Activated effector memory CD4-positive, alpha-beta T cell treated with Interleukin-2 at 50 U/mL for 16 hours (primary cell): Measurements from ENCODE around the gene CRYL1.
"Not testable (repeated sequence)": the region's sequence is repeated elsewhere in the genome, so short reads cannot be mapped to it uniquely, and the experiment has no call there.

Experiments used
- DNase-seq: peaks from one replicate; pipeline ENCODE4 v3.0.0-alpha.2; 2020

CRYL1 gene

DNA sequence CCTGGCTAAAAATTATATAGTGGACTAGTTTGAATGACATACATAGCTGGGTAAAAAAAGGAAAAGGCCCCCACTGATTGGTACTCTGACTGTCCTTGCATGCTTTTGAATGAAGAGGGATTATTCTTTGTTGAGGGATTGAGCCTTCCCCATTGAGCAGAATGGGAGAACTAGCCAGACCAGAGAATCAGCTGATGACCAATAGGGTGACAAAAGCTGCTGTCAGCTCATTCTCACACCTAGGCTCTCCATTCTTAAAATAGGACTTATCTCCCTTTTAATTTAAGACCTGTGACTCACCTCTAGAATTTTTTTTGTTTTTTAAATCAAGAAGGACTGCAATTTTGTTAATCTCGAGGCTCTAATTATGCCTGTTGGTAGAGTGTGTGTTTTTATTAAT, 79.3 kb downstream of the CRYL1 start:
- no peak for DNase-seq

DNA sequence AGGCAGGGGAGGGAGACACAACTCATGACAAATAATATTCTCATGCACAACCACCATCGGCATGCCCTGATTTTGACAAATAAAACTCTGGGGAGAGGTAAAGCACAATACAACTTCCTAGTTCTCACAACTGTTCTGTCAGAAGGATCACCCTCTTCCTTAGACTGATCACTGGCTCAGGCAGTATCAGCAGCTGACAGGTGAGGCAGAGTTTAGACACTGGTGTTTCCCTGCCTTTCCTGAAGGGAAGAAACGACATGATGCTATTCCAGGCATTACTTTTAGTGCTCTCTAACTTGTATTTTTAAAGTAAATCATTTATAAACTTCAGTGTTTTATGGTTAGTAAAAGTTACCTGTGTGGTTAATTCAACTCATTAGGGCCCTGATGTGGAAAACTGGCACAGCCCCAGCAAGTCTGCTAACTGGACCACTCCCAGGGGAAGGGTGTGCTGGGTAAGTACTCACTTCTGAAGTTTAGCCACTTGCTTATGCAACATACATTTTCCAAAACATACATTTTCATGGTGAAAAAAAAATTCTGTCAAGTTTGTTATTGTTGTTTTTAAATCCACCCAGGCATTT, 82.8 kb downstream of the CRYL1 start:
- no peak for DNase-seq

DNA sequence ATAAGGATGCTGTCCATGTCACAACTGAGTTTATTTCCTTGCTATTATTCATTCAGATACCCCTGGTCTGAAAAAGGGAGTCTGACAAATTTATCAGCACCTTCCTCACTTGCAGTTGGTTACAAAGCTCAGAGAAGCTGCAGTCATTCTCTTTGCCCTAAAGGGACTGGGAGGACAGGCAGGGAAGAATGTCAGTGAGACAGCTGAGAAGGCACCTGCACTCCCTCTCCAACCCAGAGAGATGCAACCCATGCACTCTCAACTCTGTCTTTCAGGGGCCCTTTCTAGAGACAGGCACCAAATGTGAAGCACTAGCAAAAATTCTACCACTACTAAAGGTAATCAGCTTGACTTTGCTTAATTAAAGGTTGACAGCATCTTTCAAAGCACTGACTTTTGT, 83.3 kb downstream of the CRYL1 start:
- DNase-seq: no peak

DNA sequence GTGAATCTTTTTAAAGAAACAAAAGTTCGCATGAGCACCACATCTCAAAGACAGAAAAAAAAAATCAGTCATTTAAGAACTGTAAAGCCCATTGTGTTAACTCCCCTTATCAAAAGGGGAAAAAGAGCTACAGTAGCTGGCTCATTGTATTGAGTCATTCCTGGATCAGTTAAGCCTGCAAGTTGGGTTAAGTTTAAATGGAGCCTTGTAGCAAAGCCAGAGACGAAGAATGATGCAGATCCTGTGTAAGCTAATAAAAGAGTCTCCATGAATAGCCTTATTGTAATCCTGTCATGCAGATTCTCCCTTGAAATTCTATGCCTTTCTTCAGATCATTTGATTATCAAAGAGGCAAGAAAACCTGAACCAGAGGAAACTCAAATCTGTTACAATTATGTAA, 83.8 kb downstream of the CRYL1 start:
- no peak for DNase-seq

DNA sequence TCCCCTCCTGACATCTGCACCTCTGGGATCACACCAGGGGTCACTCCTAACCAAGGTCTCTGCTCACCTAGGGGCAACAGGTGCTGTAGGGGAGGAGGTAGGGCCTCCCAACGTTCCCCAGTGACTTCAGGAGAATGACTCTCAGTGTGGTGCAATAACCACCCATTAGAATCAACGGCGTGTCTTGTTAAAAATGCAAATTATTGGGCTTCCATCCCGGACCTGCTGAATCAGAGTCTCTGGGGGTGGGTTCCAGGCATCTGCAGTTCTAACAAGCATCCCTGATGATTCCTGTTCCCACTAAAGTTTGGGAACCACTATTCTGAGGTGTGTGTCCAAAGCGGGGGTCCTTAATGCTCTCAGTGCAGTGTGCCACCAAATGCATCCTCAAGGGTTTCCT, 84.6 kb downstream of the CRYL1 start:
- DNase-seq: no peak

DNA sequence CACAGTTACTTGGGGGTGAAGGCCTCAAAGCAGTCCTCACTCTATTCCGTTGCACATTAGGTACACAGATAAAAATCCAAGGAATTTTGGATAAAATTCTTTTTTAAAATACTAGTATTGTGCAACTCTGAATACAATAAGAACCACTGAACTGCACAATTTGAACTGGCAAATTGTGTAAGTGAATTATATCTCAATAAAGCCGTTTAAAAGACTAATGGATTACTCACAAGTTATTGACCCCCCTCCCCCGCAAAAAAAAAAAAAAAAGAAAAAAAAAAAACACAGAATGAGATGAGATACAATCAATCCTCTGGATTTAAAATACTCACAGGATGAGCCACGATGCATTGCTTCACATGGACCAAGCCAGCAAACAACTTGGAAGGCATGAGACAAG, 86.4 kb downstream of the CRYL1 start:
- DNase-seq: no peak

DNA sequence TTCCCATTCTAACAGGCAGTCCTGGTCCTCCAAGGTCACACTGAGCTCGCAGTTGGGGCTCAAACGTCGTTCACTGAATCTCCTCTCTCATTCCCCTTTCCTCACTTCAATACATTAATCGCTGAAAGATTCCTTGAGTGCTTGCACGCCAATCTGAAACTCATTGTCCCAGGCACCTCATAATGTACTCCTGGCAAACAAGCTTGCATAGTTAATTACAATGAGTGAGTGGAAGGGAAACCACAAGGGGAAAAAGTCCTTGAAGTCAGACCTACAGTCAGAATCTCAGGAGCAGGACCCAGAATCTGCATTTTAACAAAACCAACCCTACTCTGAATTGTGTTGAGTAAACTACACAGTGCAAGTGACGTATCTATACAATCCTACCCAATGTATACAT, 86.9 kb downstream of the CRYL1 start:
- no peak for DNase-seq

DNA sequence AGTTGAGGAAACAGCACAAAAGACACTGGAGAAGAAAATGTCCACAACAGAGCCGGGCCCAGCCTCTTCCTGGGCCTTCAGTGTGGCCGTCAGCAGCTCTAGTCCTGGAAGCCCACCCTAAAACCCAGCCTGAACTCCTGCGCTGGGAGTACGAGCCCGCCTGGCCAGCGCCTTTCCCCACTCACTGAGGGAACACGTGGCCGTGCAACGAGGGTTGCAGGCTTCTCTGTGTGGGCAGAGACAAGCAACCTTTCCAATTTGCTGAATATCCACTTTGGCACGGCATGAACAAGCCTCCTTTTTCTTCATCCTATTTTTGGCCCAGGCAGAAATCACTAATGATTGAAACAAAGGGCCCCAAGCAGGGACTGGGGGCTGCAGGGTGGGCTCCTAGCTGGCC, 89.2 kb downstream of the CRYL1 start:
- no peak for DNase-seq

DNA sequence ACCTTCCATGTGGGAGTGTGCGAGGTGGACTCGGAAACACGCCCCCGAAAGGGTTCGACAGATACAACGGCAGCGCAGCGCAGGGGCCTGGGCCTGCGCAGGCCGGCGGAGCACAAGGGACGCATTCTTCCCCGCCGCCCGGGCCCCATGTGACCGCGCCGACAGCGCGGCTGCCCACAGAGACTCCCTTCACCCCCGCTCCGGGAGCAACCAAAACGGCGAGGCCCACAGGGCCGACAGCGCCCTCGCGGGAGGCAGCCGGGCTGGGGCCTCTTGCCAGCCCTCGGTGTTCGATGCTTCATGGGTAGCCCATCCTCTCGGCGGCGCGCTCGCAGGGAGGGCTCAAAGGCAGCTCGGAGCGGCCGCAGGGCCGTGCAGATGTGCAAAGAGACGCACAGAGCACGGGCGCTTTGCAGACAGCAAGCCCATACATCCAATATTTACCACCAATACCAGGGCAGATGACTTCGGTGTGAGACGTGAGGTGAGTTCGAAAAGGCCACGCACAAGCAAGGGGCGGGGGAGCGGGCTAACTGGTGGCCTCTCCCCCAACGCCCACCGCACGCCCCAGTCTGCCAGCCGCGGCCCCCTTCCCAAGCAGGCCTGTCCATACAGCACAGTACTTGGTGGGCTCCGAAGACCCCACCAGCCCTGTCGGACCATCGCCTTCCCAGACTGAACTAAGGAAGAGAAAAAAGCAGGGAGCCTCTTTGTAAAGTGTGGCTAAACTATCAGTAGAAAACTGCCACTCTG, 89.9 kb downstream of the CRYL1 start:
- no peak for DNase-seq

DNA sequence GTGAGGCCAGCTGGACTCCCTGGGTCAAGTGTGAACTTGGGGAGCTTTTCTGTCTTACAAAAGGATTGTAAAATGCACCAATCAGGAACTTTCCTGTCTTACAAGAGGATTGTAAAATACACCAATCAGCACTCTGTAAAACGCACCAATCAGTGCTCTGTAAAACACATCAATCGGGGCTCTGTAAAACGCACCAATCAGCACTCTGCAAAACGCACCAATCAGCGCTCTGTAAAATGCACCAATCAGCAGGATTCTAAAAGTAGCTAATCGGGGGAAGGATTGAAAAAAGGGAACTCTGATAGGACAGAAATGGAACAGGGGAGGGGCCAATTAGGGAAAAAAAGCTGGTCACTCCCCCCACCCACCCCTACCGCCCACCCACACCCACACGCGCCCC, 91.4 kb downstream of the CRYL1 start:
- DNase-seq: not testable (repeated sequence)

DNA sequence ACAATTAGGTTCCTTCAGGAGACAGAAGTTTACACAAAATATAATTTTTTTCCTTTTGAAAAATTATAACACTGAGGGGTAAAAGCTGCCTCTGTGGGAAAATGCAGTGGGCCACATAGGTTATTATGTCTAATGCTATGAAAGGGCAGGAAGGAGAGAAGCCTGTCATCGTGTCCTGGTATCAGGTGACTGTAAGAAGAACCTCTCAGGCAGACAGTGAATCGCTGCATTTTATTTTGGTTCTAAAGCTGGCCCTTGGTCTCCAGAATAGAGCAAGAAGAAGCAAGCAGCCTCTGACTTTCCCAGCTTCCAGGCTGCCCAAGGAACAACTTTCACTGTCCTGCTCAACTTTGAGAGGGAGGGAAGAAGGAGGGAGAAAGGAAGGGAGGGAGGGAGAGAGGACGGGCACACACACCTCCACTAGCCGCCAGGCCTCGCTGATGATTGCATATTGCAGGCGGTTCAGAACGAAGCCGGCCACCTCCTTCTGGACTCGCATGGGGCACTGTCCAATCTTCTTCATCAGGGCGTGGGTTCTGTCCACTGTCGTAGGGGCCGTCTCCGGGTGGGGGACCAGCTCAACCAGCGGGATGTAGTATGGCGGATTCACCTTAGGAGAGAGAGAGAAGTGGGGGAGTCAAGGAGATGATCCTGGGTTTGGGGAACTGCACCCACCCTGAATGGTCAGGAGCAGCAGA, 93.8 kb downstream of the CRYL1 start:
- DNase-seq: no peak

DNA sequence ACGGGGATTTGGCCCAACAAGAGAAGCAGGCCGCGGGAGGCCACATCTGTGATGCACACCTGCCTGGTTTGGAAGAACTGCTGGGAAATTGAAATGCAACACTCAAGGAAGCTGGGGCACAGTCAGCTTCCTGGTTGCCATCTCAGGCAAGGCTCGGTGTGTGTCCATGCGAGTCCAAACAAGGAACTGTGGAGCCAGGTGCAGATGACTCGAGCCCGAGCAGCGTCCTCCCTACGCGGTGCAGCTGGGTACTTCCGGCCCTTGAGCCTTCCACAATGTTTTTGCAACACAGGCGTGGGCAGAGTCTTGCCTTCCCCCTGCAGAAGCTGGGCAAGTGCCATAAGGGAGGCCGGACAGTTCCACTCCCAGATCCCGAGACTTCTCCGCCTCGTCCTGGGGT, 94.6 kb downstream of the CRYL1 start:
- no peak for DNase-seq

DNA sequence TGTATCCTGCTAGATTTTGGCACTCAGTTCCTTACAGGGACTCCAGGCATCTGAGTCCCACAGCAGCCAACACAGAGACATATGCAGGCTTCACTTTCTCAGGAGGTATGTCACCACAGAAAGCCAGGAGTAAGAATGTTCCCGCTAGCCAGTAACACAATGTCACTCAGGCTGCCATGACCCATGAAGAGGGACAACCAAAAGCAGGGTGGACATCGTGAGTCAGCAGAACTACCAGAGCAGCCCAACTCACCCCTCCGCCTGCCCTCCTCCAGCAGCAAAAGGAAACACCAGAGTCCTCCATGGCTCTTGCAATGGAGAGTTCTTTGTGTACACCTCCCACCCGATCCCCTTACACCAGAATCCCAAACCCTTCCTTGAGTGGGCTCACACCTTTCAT, 95.4 kb downstream of the CRYL1 start:
- no peak for DNase-seq

DNA sequence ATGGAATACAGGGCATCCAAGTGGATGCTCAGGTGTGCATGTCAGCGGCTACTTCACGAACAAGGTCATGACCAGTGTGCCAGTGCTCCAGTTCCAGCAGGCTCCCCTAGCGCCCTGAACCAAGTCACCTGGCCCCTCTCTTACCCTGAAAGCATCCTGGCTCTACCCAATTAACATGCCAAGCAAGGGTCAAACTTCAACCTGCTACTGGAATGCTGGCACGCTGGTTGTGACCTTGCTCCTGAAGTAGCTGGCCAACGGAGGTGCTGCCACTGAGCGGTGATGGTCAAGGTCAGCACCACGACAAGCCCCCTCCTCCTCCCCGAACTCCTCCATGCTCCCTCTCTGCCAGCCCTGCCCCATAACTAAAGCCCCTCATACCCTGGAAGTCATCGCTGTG, 96.0 kb downstream of the CRYL1 start:
- DNase-seq: no peak

DNA sequence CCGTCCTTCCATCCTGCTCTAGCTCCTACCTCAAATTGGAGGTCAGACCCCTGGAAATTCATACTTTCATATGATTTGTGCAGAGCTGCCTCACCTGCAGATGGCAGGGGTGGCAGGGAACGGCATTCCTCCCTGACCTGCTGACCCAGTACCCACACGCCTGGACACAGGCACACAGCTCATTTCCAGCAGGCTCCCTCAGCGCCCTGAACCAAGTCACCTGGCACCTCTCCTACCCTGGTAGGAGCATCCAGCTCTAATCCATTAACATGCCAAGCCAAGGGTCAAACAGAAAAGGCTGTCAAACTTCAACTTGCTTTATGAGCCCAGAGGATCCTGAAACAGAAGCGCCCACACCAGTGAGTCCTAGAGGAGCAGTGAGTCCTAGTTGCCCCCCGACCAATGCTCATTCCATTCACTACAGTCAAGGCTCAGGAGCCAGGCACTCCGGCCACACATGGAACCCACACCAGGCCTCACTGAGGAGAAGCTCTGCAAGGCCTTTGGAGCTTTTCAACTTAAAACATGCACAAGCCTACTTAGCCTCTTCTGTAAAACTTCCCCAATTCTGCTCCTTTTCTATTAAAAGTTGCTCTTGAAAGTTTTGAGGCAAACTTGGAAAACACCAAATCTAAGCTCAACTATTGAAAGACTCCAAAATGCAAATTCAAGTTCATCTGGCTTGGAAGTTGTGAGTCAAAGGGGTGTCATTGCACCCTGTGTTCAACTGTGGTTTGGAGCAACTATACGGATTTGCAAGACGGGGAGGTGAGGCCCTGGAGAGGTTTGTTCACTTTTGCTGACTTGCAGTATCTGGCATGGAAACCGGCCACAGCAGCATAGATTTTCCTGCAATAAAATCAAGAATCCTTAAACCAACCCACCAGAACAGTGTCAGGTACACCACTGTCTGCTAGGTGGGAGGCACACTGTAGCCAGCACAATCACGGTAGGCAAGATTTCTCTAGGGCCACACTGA, 96.7 kb downstream of the CRYL1 start:
- DNase-seq: no peak

DNA sequence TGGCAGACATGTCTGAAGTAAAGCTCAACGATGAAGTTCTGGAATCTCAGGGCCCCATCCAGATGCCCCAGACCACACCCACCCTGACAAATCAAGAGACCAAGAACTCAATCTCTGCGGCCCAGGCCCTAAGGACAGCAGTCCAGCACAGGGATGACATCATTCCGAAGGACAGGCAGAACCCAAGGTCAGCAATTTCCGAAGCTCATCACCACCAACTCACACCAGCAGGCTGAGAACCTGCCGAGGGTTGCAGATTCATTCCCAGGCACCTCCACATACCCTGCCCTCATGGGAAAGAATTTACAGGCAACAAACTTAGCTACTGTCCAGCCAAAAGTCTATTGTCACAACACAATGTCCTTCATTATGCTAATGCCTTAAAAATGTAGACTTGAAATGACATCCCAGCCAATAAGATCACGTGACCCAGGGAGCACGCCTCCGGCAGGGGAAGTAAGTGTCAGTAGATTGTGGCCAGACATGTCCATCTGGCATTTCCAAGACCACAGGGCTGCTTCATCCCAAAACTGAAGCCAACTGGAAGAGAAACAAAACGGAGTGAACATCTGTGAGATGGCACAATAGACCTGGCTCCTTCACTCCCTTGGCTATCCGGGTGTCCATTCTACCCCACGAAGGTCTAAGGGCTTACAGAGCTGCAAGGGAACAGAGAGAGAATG, 98.8 kb downstream of the CRYL1 start:
- no peak for DNase-seq

DNA sequence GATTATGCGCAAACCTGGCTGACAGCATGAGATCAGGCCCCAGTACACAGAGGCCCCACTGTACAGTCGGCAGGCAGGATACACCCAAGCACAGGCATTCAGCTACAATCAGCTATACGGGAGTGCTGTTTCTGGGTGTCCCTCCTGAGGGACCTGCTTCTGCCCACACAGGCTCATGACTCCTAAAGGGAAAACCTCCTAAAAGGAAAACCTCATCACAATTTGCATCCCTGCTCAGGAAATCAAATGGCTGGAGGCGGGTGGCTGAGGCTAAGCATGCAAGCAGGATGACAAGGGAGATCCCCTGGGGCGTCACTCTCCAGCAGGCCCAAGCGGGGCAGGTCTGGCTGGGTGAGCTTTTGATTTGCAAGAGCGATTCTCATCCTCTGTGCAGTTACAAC, 99.8 kb downstream of the CRYL1 start:
- DNase-seq: no peak

DNA sequence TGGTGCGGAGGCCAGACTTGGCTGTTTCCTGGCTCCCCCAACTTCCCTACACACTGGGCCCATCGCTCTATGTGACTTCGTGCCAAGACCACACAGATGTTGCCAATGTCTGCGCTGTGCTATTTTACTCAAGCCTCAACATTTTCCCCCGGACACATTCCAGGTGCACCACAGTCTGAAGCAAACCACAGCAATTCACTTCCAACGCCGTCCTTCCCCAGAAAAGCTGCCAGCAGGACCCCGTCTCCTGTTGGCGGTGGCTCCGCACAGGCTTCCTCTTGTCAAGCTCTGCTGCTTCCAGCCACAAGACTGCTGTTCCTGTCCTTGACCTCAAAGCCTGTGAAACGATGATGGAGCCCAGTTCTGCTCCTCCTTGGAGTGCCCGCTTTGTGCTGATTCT, 100.7 kb downstream of the CRYL1 start:
- no peak for DNase-seq

DNA sequence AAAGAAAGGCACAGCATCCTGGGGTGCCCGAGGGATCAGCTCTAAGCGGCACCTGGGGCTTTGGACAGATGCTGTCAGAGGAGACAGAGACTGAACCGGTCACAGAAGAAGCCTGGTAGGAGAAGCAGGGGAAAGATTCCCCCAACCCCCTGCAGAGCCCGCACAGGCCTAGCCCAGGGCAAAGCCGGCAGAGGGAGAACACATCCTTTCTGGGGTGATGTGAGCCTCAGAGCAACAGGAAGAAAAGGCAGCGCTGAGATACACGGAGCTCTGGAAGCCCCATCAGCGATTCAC, 101.2 kb downstream of the CRYL1 start:
- DNase-seq: no peak

DNA sequence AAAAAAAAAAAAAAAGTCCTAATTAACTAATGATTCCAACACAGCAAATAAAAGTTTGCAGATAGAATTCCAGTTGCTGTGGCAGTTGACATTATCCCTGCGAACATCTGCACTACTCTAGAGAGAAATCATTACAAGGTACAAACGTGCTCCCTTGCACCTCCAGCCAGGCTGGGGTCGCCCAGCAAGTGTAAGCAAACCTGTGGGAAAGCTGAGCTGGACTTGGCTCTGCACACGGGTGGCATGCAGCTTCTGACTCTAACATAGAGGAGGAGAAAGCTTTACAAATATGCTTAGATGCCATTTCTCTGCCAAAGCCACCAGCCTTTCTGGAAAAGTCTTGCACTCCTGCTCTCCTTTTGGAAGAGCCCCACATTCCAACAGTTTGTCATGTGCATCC, 103.3 kb downstream of the CRYL1 start:
- DNase-seq: no peak

DNA sequence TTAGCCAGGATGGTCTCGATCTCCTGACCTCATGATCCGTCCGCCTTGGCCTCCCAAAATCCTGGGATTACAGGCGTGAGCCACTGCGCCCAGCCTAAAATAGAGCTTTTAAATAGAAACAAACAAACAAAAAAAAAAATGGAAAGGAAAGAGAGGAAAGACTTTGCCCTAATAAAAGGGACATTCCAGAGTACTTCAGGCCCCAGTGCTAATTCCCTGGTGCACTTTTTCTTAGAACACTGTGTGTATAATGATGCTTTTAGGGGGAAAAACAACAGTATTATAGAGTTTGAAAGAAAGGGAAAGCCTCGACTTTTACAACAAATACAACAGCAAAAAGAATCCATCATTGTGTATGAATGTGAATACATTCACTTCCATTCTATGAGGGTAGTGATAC, 104.7 kb downstream of the CRYL1 start:
- no peak for DNase-seq

DNA sequence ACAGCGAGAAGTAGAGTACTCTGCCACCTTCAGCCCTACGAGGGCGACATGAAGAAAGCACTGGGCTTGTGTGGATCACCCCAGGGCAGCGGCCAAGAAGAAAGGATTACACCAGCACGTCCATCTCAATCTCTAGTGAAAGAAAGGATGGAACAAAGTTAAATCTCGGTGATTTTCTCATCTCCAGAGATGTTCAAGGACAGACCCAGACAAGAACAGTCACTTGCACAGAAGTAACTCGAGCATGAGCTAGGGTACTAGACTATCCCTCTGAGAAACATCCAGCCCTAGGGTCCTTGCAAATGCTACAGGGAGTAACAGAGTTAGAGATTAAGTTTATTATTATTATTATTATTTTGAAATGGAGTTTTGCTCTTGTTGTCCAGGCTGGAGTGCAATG, 106.7 kb downstream of the CRYL1 start:
- DNase-seq: no peak

DNA sequence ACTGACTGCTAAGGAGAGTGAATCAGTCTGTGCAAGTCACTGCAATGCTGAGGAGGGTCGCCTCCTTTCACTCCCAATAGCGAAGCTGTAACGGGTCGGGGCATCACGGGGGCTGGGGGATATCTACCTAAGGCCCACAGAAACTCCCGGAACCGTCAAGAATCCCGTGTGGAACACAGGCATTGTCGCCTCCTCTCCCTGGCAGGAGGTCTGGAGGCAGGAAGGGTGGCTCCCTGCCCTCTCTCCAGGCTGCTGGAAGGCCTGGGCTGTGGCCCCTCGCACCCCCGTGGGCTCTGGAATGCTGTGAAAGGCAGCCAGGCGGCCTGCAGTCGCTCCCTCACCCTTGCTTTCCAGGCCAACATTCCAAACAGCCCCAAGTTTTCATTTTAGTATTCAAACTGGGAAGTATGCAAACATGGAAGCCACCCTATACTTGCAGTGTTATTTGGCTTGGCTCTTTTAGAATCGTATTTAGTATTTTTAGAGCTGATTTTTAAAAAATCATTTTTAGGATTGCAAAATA, 109.4 kb downstream of the CRYL1 start:
- DNase-seq: no peak
